ENCODE data around the gene GPD1. TPM values are rescaled to one million over a fixed set of nuclear protein-coding genes. Genes with fewer than 3 reads are reported as not detected.

Gene GPD1
- total and polyA plus RNA-seq, 5 donors = 4.1 to 24.6 (median 12.3) TPM

DNA sequence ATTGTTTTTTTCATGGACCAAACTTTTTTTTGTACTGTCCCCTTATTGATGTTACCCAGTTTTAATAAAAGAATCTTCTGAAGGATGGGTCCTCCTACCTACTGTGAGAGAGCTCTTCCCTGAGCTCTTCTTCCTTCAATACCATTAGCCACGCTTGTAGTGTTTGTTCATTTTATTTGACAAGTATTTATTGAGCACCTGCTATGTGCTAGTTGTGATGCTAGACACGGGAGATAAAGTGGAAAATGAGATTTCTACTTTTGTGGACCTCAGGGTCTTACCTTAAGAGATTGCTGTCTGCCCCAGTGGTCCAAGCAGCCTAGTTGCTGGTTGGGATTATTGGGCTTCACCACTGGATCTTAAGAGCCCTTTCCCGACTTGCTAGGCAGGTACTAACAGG lies 3.2 kb upstream of the GPD1 start:
- 87% methylated on average over 3 of the region's 3 CpGs for WGBS
- Histone ChIP-seq H3K4me1 (ENCODE audit: control insufficient read depth, insufficient read depth, low read length) (peaks cover 2% of the 10 kb centered on the region), H3K27ac (ENCODE audit: low read length) (no peak overlapping the region), H3K4me3 (ENCODE audit: low read length) (no peak overlapping the region), H3K9me3 (ENCODE audit: control insufficient read depth, low read length) (no peaks in the 10 kb centered on the region), H3K27me3 (ENCODE audit: control insufficient read depth, insufficient read depth) (no peaks in the 10 kb centered on the region)
- DNase-seq (no peak), ATAC-seq (no peak)
- intact Hi-C loops (cut with DNase I) = no loop called here

DNA sequence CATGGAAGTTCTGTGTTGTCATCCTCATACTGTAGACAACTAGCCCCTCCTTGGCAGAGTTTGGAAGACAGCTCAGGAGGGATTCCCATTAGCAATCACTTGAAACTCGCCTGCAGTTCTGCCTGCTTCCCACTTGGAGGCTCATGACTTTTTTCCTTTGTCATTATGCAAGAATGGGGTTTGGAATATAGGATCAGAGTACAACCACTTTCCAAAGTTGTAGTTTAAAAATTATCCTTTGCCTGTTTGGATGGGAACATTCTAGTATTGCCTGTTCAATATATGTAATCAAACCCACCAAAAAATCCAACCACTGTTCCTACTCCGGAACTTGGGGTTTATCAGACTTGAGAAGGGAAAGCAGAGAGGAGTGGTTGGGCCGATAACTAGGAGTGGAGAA lies 2.1 kb upstream of the GPD1 start:
- Histone ChIP-seq H3K9me3 (ENCODE audit: control insufficient read depth, low read length) (no peaks in the 10 kb centered on the region), H3K4me3 (ENCODE audit: low read length) (no peak overlapping the region), H3K27ac (ENCODE audit: low read length) (no peak overlapping the region), H3K27me3 (ENCODE audit: control insufficient read depth, insufficient read depth) (no peaks in the 10 kb centered on the region), H3K4me1 (ENCODE audit: control insufficient read depth, insufficient read depth, low read length) (peaks cover 2% of the 10 kb centered on the region)
- no peak for DNase-seq
- WGBS = 73% methylated on average over 3 of the region's 3 CpGs
- intact Hi-C loops (cut with DNase I) = no loop called here
- ATAC-seq = no peak

DNA sequence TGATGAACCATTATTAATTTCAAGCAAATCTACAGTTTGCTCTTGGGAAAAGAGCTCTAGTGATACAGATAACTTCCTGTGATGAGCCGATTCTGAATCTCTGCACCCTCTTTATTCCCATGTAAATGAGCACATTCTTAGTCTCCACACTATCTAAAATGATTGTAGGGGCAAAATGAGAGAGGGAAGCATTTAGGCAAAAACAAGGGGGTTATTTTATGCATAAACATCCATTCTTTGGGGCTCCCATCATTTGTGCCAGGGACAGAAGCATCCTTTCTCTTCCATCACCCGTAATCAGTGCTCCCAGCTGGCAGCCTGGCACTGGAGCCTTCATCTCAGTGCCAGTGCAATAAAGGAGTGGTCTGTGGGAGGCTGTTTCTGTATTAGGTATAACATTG lies 1.7 kb upstream of the GPD1 start:
- 71% methylated on average over 2 of the region's 2 CpGs for WGBS
- Histone ChIP-seq H3K27ac (ENCODE audit: low read length) (no peak overlapping the region), H3K9me3 (ENCODE audit: control insufficient read depth, low read length) (no peaks in the 10 kb centered on the region), H3K27me3 (ENCODE audit: control insufficient read depth, insufficient read depth) (no peaks in the 10 kb centered on the region), H3K4me1 (ENCODE audit: control insufficient read depth, insufficient read depth, low read length) (peaks cover 2% of the 10 kb centered on the region), H3K4me3 (ENCODE audit: low read length) (no peak overlapping the region)
- DNase-seq (no peak), ATAC-seq (no peak)
- intact Hi-C loops (cut with DNase I) = no loop called here

DNA sequence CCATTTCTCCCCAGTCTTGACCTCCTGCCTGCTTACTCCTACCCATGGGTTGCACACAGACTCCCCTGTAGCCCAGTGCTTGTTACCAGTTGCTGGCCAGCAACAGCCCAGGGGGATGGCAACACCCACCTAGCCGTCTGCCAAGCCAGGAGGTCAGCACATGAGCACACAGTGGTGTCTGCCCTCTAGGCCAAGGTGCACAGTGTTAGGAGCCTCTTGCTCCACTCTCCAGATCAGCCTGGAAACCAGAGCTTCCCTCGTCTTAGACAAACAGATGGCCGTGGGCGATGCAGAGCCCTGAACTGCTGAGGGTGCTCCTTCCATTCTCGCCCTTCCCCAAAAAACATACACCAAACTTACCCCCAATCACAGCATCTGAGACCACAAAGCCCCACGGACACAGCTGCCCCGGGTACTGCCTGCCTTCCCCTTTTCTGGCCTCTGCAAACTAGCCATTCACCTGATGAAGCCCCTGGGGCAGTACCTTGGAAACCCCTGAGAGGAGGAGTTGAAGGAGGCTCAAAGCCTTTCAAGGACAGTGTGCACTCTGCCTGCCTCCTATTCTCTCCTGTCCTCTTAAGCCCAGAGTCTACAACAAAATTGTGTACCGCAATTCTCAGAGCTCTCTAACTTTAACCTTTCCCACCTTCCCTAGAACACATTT lies 1.0 kb upstream of the GPD1 start:
- no peak overlapping the region for H3K27ac ChIP-seq (ENCODE audit: low read length)
- no peak for ATAC-seq

DNA sequence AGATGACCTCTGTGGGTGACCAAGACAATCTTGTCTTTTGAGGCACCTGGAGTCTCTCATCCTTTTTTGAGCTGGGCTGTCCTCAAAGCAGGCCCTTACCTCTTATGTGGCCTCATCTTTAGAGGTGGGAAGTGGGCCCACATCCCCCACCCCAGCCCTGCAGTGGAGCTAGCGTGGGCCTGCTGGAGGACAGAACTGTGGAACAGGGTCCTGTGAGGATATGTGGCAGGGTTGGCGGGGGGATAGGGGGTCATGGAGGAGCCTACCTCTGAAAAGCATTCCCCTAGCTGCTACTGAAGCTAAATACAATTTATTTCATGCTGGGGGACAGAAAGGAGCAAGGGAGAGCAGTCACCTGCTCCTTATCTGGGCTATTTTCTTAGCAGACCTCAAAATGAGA lies 457 bp upstream of the GPD1 start:
- Histone ChIP-seq H3K27me3 (ENCODE audit: control insufficient read depth, insufficient read depth) (no peaks in the 10 kb centered on the region), H3K9me3 (ENCODE audit: control insufficient read depth, low read length) (no peaks in the 10 kb centered on the region), H3K27ac (ENCODE audit: low read length) (no peak overlapping the region), H3K4me1 (ENCODE audit: control insufficient read depth, insufficient read depth, low read length) (peaks cover 2% of the 10 kb centered on the region), H3K4me3 (ENCODE audit: low read length) (no peak overlapping the region)
- 98% methylated on average over 2 of the region's 2 CpGs for WGBS
- intact Hi-C loops (cut with DNase I) = no loop called here
- ATAC-seq (no peak), DNase-seq (no peak)

More for the DNA sequence above, 1.0 kb upstream of the GPD1 start:
- no peak overlapping the region for H3K4me3 ChIP-seq (ENCODE audit: low read length)
- intact Hi-C loops (cut with DNase I) = no loop called here
- no peaks in the 10 kb centered on the region for H3K9me3 ChIP-seq (ENCODE audit: control insufficient read depth, low read length)
- peaks cover 2% of the 10 kb centered on the region for H3K4me1 ChIP-seq (ENCODE audit: control insufficient read depth, insufficient read depth, low read length)
- no peaks in the 10 kb centered on the region for H3K27me3 ChIP-seq (ENCODE audit: control insufficient read depth, insufficient read depth)
- WGBS = 79% methylated on average over 8 of the region's 8 CpGs
- DNase-seq = peak in 1 of 3 donors; percentile 42

DNA sequence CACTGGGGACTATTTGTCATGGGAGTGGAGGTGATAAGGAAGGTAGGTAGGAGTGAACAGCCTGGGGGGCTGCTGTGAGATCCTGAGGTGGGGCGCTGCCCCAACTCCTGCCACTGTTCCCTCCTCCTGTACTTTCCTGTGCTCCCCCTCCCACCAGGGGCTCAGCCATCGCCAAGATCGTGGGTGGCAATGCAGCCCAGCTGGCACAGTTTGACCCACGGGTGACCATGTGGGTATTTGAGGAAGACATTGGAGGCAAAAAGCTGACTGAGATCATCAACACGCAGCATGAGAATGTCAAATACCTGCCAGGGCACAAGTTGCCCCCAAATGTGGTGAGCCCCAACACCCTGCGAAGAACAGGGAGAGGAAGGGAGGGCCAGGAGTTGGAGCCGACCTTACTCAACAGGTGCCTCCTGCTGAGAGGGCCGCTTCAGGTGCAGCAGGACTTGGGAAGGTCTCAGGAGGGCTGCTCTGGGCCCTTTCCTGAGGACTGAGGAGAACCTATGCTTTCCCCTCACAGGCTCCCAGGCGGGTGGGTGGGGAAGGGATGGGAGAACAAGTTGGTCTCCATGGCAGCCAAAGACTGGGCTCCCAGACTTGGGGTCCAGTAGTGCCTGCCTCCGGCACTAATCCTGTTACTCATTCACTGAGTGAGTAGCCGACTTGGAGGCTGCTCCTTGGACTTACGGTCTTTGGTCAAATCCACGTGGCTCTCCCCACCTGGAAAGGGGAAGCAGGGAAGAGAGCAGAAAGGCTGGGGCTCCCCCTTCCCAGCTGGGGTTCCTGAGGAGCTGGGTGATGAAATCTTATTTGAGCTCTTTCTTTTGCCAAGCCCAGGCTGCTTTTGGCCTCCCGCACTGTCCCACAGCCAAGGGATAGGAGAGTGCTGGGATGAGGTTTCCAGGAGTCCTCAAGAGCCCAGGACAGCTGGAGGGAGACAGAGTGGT lies 884 bp downstream of the GPD1 start:
- Histone ChIP-seq H3K9me3 (ENCODE audit: control insufficient read depth, low read length) (no peaks in the 10 kb centered on the region), H3K27ac (ENCODE audit: low read length) (no peak overlapping the region), H3K4me3 (ENCODE audit: low read length) (no peak overlapping the region), H3K27me3 (ENCODE audit: control insufficient read depth, insufficient read depth) (no peaks in the 10 kb centered on the region), H3K4me1 (ENCODE audit: control insufficient read depth, insufficient read depth, low read length) (peaks cover 2% of the 10 kb centered on the region)
- WGBS = 75% methylated on average over 14 of the region's 14 CpGs
- intact Hi-C loops (cut with DNase I) = no loop called here
- peak in 1 of 2 donors; percentile 2 for ATAC-seq
- peak in 1 of 3 donors; percentile 66 for DNase-seq

DNA sequence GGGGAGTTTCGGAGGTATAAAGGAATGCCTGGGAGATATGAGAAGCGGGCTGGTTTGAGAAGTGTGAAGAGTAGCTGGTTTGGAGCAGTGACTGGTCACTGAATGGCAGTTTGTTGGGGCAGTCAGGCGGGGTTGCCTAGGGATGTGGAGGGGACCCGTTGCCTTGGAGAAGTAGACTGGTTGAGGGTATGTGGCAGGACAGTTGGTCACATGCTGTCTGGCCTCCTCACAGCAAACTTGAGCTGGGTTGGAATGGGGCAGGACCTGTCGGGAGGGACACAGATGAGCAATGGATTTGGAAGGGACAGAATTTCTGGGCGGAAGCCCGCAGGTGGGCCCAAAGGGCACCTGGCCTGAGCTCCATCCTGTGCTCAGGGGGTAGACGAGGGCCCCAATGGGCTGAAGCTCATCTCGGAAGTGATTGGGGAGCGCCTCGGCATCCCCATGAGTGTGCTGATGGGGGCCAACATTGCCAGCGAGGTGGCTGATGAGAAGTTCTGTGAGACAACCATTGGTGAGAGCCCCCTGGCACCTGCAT lies 2.2 kb downstream of the GPD1 start:
- WGBS = 90% methylated on average over 12 of the region's 12 CpGs
- peaks cover 4% of the 10 kb centered on the region for H3K4me1 ChIP-seq (ENCODE audit: control insufficient read depth, insufficient read depth, low read length)
- no peak for DNase-seq

DNA sequence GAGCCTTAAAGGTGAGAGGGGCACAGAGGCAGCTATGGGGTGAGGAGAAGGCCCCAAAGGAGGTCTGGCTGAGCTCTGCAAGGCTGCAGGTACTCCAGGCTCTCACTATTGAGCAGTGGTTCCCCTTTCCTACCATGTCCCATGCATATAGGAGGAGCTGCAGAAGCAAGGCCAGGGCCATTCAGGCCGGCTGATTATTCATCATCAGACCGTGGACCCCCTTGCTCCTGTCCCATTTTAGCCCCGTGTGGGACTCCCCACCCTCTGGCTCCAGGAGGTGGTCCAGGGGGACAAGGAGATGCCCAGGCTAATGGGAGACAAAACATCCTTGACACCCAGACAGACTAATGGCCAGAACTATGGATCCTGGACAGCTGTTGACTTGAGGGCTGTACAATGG lies 3.1 kb downstream of the GPD1 start:
- intact Hi-C loops (cut with DNase I) = no loop called here
- WGBS = 79% methylated on average over 3 of the region's 3 CpGs
- ATAC-seq = no peak
- peaks cover 4% of the 10 kb centered on the region for H3K4me1 ChIP-seq (ENCODE audit: control insufficient read depth, insufficient read depth, low read length)
- H3K9me3 ChIP-seq (ENCODE audit: control insufficient read depth, low read length) = no peaks in the 10 kb centered on the region
- H3K4me3 ChIP-seq (ENCODE audit: low read length) = no peak overlapping the region
- H3K27me3 ChIP-seq (ENCODE audit: control insufficient read depth, insufficient read depth) = no peaks in the 10 kb centered on the region
- H3K27ac ChIP-seq (ENCODE audit: low read length) = no peak overlapping the region
- DNase-seq = no peak

More for the DNA sequence above, 2.2 kb downstream of the GPD1 start:
- Histone ChIP-seq H3K27me3 (ENCODE audit: control insufficient read depth, insufficient read depth) (no peaks in the 10 kb centered on the region), H3K9me3 (ENCODE audit: control insufficient read depth, low read length) (no peaks in the 10 kb centered on the region), H3K4me3 (ENCODE audit: low read length) (no peak overlapping the region), H3K27ac (ENCODE audit: low read length) (no peak overlapping the region)
- no peak for ATAC-seq
- intact Hi-C loops (cut with DNase I) = no loop called here

DNA sequence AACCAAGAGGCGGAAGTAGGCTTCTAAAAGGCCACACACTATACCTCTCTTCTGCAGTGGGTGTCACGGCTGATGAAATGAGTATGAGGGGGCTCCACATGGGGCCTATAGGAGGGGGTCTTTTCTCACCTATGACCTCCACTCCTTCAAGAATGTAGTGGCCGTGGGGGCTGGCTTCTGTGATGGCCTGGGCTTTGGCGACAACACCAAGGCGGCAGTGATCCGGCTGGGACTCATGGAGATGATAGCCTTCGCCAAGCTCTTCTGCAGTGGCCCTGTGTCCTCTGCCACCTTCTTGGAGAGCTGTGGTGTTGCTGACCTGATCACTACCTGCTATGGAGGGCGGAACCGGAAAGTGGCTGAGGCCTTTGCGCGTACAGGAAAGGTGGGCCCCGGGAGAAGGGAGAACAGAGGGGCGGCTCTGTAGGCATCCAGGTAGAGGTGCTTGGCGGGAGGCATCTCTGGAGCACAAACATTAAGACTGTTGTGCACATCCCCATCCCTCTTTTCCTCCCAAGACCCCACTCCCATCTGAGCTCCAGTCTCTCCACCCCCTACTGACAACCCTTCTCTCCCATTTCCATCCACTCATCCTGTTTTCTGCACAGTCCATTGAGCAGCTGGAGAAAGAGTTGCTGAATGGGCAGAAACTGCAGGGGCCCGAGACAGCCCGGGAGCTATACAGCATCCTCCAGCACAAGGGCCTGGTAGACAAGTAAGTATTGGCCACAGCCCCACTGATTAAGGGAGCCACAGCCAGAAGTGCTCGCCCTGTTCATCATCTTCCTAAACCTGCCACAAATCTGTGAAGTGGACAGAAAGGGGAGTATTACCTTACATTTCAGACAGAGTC lies 3.8 kb downstream of the GPD1 start:
- Histone ChIP-seq H3K27ac (ENCODE audit: low read length) (no peak overlapping the region), H3K9me3 (ENCODE audit: control insufficient read depth, low read length) (no peaks in the 10 kb centered on the region), H3K27me3 (ENCODE audit: control insufficient read depth, insufficient read depth) (no peaks in the 10 kb centered on the region), H3K4me1 (ENCODE audit: control insufficient read depth, insufficient read depth, low read length) (peaks cover 4% of the 10 kb centered on the region), H3K4me3 (ENCODE audit: low read length) (no peak overlapping the region)
- intact Hi-C loops (cut with DNase I) = no loop called here
- 93% methylated on average over 17 of the region's 17 CpGs for WGBS
- no peak for ATAC-seq
- no peak for DNase-seq

DNA sequence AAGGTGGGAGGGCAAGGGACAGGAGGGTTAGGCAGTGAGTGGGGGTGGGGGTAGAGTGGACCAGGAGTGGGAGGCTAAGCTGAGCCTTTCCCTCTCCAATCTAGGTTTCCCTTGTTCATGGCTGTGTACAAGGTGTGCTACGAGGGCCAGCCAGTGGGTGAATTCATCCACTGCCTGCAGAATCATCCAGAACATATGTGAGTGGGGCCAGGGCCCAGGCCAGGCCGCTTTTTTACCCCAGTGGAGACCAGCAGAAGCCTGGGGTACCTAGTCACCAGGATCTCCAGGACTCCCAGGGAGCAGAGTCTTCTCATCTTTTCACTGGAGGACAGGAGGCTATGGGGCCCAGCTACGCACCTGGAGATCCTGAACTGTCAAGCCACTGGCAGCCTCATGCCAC lies 5.5 kb downstream of the GPD1 start:
- intact Hi-C loops (cut with DNase I) = no loop called here
- Histone ChIP-seq H3K4me3 (ENCODE audit: low read length) (no peak overlapping the region), H3K9me3 (ENCODE audit: control insufficient read depth, low read length) (no peaks in the 10 kb centered on the region), H3K4me1 (ENCODE audit: control insufficient read depth, insufficient read depth, low read length) (peaks cover 4% of the 10 kb centered on the region), H3K27me3 (ENCODE audit: control insufficient read depth, insufficient read depth) (no peaks in the 10 kb centered on the region), H3K27ac (ENCODE audit: low read length) (peak overlapping the region; percentile 94)
- ATAC-seq (no peak), DNase-seq (no peak)
- 95% methylated on average over 3 of the region's 3 CpGs for WGBS
